GM12891 (cell line): ENCODE measurements around the gene PLVAP.

Experiments used
- PAX5 ChIP-seq: IDR thresholded peaks from 2 replicates; pipeline ENCODE4 v1.6.1; 2011; ENCODE audit warnings: low read length, moderate library complexity, mild to moderate bottlenecking; ENCODE audit not compliant: insufficient read depth, severe bottlenecking
- POLR2A ChIP-seq: IDR thresholded peaks from 2 replicates; pipeline ENCODE4 v1.6.1; 2011; ENCODE audit warnings: low read depth, low read length, control low read depth
- POLR2AphosphoS5 ChIP-seq: IDR thresholded peaks from 2 replicates; pipeline ENCODE4 v1.6.1; 2011; ENCODE audit warnings: low read depth, low read length, control low read depth
- POU2F2 ChIP-seq: IDR thresholded peaks from 2 replicates; pipeline ENCODE4 v1.6.1; 2011; ENCODE audit warnings: low read depth, mild to moderate bottlenecking, control low read depth, low read length, moderate library complexity
- SPI1 ChIP-seq: IDR thresholded peaks from 2 replicates; pipeline ENCODE4 v1.6.1; 2011; ENCODE audit warnings: low read depth, low read length, control low read depth
- TAF1 ChIP-seq: IDR thresholded peaks from 2 replicates; pipeline ENCODE4 v1.6.1; 2011; ENCODE audit warnings: low read depth, low read length, control low read depth

- TF ChIP-seq POLR2AphosphoS5 (peak; percentile 88), POLR2A (peak; percentile 78; the same call in 1 of the 2 replicates), TAF1 (peak; percentile 52), SPI1 (peak; percentile 38; the same call in 1 of the 2 replicates), POU2F2 (0 out of 2 replicates have a peak, but pooled peaks have one; percentile 57), PAX5 (no peak)
Observed at GRCh38 chr19:17405250-17406045, 28.3 kb upstream of the PLVAP start, which contains the start of gene BST2.
